Measurements from ENCODE around the gene MID1. TPM values are rescaled to one million over a fixed set of nuclear protein-coding genes. Genes with fewer than 3 reads are reported as not detected.

The MID1 gene
- polyA plus RNA-seq, 3 donors = 0.05 to 0.10 TPM; not detected in 1

DNA sequence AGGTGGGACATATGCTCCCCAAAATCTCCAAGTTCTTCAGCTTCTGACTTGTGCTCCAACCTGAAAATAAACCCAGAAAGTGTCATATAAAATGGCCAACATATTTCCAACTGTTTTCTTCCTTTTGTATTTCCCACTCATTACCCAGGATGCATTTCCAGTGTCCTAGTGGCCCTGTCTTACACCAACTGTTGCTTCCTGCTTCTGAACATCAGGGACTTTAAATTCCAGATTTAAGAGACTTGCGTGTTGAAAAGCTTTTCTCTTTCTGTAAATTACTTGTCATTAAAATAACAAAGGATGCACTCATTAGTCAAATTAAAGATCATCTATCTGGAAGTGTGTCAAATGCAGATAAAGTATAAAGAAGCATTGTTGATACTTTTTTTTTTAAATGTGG, 19.9 kb downstream of the MID1 start:
- H3K9ac ChIP-seq (ENCODE audit: insufficient read depth, low read length, poor library complexity, severe bottlenecking) = no peak overlapping the region
- H3K27me3 Mint-ChIP-seq (ENCODE audit: low read depth in 3 of 3) = peaks cover 0 to 3% (median 0%) of the 10 kb centered on the region in 3 donors

DNA sequence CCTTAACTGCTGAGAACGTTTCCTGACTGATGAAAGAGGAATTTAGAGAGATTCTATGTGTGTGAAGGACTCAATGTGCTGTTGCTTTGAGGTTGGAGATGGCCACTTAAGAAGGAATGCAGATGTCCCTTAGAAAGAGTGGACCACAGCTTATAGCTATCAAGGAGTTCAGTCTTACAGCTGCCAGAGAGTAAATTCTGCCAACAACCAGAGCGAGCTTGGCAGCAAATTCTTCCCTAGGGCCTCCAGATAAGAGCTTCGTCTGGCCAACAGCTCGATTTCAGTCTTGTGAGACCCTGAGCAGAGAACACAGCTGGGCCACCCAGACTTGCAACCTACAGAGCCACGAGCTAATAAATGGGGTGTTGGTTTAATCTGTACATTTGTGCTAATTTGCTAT, 21.8 kb downstream of the MID1 start:
- H3K27ac ChIP-seq (ENCODE audit: low read depth in 1 of 2, low read length in 2 of 2) = no peak overlapping the region
- no peak overlapping the region for H3K4me3 ChIP-seq (replicated peaks in 1 of 3; ENCODE audit: low read depth in 2 of 3, low read length in 3 of 3)
- DNase-seq = no peak
- WGBS (ENCODE audit: insufficient coverage) = 71% methylated on average over 2 of the region's 5 CpGs
- Mint-ChIP-seq H3K27ac (no peak overlapping the region), H3K9me3 (peaks cover 0 to 2% (median 0%) of the 10 kb centered on the region in 7 donors), H3K4me1 (no peaks in the 10 kb centered on the region), H3K27me3 (ENCODE audit: low read depth in 3 of 3) (peaks cover 0 to 3% (median 0%) of the 10 kb centered on the region in 3 donors), H3K4me3 (no peak overlapping the region), H3K36me3 (no peaks in the 10 kb centered on the region)
- H3K9ac ChIP-seq (ENCODE audit: insufficient read depth, low read length, poor library complexity, severe bottlenecking) = no peak overlapping the region
- no peak for TF ChIP-seq CTCF (IDR thresholded peaks at IDR 0.05)
- no peaks in the 10 kb centered on the region for H4K20me1 ChIP-seq (ENCODE audit: insufficient read depth, low read length)
- H3K36me3 ChIP-seq (replicated peaks in 1 of 2; ENCODE audit: control insufficient read depth in 1 of 2, insufficient read depth in 2 of 2, low read length in 2 of 2) = no peaks in the 10 kb centered on the region
- no peak overlapping the region for H3K4me2 ChIP-seq (replicated peaks; ENCODE audit: extremely low read depth, low read length, poor library complexity, severe bottlenecking)
- intact Hi-C loops (cut with micrococcal nuclease) = no loop called here
- H3K4me1 ChIP-seq (ENCODE audit: control insufficient read depth in 1 of 2, insufficient read depth in 2 of 2, low read length in 2 of 2) = no peaks in the 10 kb centered on the region
- H3K79me2 ChIP-seq (ENCODE audit: insufficient read depth, low read length) = no peaks in the 10 kb centered on the region
- H3K27me3 ChIP-seq (ENCODE audit: control insufficient read depth in 2 of 2, insufficient read depth in 2 of 2, low read length in 2 of 2) = peaks cover 0 to 2% of the 10 kb centered on the region in 2 donors
- no peak overlapping the region for H2AFZ ChIP-seq (ENCODE audit: insufficient read depth, low read depth, low read length, poor library complexity, severe bottlenecking)
- H3K9me3 ChIP-seq (replicated peaks in 1 of 2; ENCODE audit: control insufficient read depth in 1 of 2, insufficient read depth in 1 of 2, low read length in 2 of 2) = no peaks in the 10 kb centered on the region

More for the DNA sequence above, 19.9 kb downstream of the MID1 start:
- peaks cover 0 to 2% (median 0%) of the 10 kb centered on the region in 7 donors for H3K9me3 Mint-ChIP-seq
- Histone ChIP-seq H4K20me1 (ENCODE audit: insufficient read depth, low read length) (no peaks in the 10 kb centered on the region), H2AFZ (ENCODE audit: insufficient read depth, low read depth, low read length, poor library complexity, severe bottlenecking) (no peak overlapping the region), H3K27ac (ENCODE audit: low read depth in 1 of 2, low read length in 2 of 2) (no peak overlapping the region), H3K4me1 (ENCODE audit: control insufficient read depth in 1 of 2, insufficient read depth in 2 of 2, low read length in 2 of 2) (no peaks in the 10 kb centered on the region), H3K9me3 (replicated peaks in 1 of 2; ENCODE audit: control insufficient read depth in 1 of 2, insufficient read depth in 1 of 2, low read length in 2 of 2) (no peaks in the 10 kb centered on the region), H3K4me2 (replicated peaks; ENCODE audit: extremely low read depth, low read length, poor library complexity, severe bottlenecking) (no peak overlapping the region), H3K27me3 (ENCODE audit: control insufficient read depth in 2 of 2, insufficient read depth in 2 of 2, low read length in 2 of 2) (peaks cover 0 to 2% of the 10 kb centered on the region in 2 donors), H3K36me3 (replicated peaks in 1 of 2; ENCODE audit: control insufficient read depth in 1 of 2, insufficient read depth in 2 of 2, low read length in 2 of 2) (no peaks in the 10 kb centered on the region), H3K79me2 (ENCODE audit: insufficient read depth, low read length) (no peaks in the 10 kb centered on the region), H3K4me3 (replicated peaks in 1 of 3; ENCODE audit: low read depth in 2 of 3, low read length in 3 of 3) (no peak overlapping the region)
- intact Hi-C loops (cut with micrococcal nuclease) = no loop called here
- H3K36me3 Mint-ChIP-seq = no peaks in the 10 kb centered on the region
- DNase-seq = no peak
- TF ChIP-seq CTCF (IDR thresholded peaks at IDR 0.05) = no peak
- WGBS (ENCODE audit: insufficient coverage) = no CpG with 5 or more reads among the region's 1 CpG
- no peaks in the 10 kb centered on the region for H3K4me1 Mint-ChIP-seq
- no peak overlapping the region for H3K27ac Mint-ChIP-seq
- no peak overlapping the region for H3K4me3 Mint-ChIP-seq
